ENCODE results near the gene RRBP1.

RRBP1 gene

DNA sequence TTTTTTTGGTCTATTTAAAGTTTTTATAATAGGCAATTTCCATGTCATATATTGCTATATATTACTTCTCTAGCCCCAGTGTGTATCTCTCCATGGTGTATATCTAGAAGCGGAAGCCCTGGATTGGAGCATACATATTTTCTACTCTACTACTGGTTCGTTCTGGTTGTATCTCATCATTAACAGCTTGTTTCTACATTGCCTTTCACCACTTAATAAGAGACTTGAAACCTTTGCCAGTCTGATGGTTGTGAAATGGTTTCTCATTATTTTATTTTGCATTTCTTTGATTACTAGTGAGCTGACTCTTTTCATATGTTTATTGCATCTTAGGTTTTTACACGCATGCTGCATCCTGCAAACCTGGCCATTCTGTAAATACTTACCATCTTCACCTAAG is 108.6 kb downstream of the RRBP1 start:
- DNase-seq (ENCODE audit: low read depth in 2 of 2), result no peak

GRCh38 chr20:17572034-17572638 is 109.9 kb downstream of the RRBP1 start:
- no peak for DNase-seq (ENCODE audit: low read depth in 2 of 2)

DNA sequence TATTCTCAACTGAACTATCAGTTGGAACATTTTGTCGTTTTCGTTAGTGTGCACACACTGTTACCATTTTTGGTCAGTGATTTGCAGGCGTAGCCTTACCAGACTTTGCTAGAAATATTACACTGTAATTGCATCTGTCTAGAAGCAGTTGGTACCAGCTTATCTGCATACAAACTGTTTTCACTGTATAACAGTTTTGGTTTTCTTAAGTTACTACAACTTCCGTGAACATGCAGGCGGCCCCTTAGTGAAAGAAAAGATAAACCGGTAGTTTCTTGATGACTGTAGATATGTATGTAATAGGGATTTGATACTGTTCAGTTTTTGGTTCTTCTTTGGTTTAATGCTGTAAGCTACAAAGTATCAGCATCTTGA is 110.9 kb downstream of the RRBP1 start:
- DNase-seq (ENCODE audit: low read depth in 2 of 2), result no peak

DNA sequence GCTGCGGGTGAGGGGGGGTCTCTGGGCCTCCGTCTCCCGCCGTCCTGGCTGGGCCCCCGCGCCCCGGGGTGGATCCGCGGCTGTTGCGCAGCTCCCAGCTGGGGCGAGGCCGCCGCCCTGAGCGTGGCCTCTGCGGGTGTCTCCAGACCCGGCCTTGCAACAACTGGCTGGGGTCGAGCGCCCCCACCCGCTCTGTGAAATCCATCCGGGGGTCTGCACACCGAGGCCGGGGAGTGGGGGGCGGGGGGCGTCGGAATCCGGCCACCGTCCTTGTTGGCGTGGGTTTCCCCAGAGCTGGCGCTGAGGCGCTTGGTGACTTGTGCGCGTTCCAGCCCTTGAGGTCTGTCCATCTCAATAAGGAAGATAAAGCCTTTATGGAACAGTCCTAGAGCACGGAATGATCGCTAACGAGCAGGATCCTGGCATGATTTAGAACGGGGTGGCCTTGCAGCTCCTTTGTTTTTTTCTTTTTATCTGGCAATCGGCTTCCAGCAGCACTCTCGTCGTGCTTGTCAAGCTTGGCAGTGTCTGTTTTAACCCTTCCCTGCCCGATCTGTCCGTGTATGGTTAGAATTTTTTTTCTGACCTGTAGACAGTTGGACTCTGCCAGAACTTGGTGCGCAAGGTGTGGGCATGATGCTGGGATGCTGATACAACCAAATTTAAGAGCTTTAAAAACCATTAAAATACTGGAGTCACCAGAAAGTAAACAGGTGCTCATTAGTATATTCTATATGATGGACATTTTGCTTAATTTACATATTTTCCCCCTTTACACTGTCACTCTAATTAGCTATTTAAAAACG is 111.5 kb downstream of the RRBP1 start:
- DNase-seq (ENCODE audit: low read depth in 2 of 2), result peak in 1 of 2 donors; percentile 6

DNA sequence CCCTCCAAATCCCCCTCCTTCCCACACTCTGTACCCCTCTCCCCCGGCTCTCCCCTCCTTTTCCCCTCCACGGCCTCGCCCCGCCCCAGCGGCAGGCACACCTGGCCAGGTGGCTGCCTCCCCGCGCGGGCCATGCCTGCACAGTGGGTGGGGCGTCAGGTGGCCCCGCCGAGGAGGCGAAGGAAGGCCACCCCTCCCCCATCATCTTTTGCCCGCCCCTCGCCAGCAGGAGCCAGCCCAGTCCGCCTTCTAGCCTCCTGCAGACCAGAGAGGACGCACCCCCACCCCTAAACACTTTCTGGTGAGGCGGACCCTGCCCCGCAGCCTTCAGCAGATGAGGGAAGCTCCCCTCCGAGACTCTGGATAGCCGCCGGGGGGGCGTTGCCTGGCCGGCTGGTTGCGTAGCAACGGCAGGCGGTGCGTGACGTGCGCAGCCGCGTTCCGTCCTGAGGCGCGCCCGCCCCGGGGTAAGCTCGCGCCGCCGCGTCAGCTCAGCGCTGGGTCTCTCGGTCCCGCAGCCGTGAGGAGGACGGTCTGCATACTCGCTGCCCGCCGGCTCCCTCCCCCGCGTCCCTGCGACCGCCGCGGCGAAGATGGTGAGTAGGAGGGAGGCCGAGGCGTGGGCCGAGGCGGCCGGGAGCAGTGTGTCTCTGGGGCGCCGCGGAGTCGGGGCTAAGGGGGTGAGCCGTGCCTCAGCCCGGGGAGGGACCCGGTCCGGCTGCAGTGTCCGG is 112.3 kb downstream of the RRBP1 start, which contains the start of gene DSTN:
DSTN (plus strand) TSS at position 460 of the 731 bp plus-strand sequence; CDS start at position 594, 134 bp downstream.
- DNase-seq (ENCODE audit: low read depth in 2 of 2), result peak; percentile 78 to 85

- peak in 1 of 2 donors; percentile 11 for DNase-seq (ENCODE audit: low read depth in 2 of 2)
Measured at GRCh38 chr20:17568972-17569521, 113.0 kb downstream of the RRBP1 start.

DNA sequence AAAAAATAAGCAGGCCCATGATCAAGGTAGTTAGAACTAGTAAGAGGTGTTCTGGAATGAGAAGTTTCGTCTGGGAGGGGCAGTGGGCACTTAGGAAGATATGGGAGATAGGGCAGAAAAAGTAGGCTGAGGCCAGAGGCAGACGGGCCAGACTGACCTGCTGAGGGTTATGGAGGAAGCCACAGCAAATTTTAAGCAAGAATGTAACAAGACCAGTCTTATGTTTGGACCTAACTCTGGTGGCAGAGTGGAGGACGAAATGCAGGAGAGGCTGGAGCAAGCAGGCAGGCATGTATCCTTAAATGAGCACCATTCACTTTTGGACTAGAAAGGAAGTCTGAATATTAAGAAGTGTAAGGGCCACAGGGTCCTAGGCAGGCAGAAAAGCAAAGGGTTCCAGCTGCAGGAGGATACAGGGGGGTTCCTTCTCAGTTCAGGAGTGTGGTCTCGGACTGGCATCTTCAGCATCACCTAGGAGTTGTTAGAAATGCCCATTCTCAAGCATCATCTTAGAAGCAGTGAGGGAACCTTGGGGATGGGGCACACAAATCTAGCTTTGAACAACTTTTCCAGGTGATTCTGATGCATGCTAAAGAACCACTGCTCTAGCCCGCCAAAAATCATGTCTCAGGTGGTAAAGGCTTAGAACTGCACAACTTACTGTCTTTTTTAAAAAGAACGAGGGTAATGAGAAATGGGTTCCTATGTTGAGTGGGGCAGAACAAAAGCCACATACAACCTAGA is 113.8 kb downstream of the RRBP1 start:
- DNase-seq (ENCODE audit: low read depth in 2 of 2), result no peak

GRCh38 chr20:17566345-17566744 is 115.7 kb downstream of the RRBP1 start:
- no peak for DNase-seq (ENCODE audit: low read depth in 2 of 2)

DNA sequence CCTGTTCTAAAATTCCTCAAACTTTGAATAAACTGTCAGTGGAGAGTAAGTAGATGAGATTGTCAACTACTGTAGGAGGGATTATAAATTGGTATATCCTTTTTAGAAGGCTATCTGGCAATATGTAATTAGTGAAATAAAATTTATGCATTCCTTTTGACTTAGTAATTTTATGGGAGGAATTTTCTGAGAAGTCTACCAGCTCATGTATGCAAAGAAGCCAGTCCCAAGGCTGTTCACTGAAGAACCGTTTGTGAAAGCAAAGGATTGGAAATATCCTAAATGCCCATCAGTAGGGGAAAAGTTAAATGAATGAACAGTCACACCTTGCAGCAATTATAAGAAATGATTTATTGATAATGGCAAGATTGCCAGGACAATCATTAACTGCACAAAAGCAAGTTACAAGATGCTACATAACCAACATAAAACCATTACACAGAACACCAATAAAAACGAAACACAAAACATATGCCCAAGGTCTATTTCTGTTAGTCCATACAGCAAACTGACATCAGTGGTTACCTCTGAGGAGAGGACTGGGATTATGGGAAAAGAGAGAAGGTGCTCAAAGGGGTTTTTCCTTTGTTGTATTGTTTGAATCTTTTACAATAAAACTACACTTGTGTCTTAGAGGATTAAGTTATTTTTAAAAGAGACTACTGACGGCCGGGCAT is 116.7 kb downstream of the RRBP1 start:
- no peak for DNase-seq (ENCODE audit: low read depth in 2 of 2)

Data from stimulated activated CD4-positive, alpha-beta T cell treated with anti-CD3 and anti-CD28 coated beads, Interleukin-4, amount 100 ng/mL, for 48 hours (primary cell).